HepG2 (cell line): ENCODE data around the gene SCRN3. TPM values are rescaled to one million over a fixed set of nuclear protein-coding genes. Genes with fewer than 3 reads are reported as not detected.

Experiments
- CBX2 ChIP-seq, 2 experiments: fragments of 200-600 bp in 1 of 2; sonication (generic); formaldehyde crosslinking in 1 of 2; IDR thresholded peaks; 2 replicates each; pipeline versions ENCODE4 v1.7.0 to v1.8.1; 2018 to 2022; ENCODE audit warnings: low read depth in 2 of 2, low read length in 1 of 2, mild to moderate bottlenecking in 1 of 2, missing genetic modification reagents in 1 of 2
- GPN1 ChIP-seq: sonication (generic); formaldehyde crosslinking; IDR thresholded peaks from 2 replicates; pipeline ENCODE4 v1.5.1; 2020; ENCODE audit warnings: missing genetic modification reagents, borderline replicate concordance
- HCFC1 ChIP-seq: fragments of 150-350 bp; IDR thresholded peaks from 2 replicates; pipeline ENCODE4 v1.6.1; 2014; ENCODE audit warnings: low read depth, low read length
- HDAC6 ChIP-seq: fragments of 200-600 bp; sonication (generic); IDR thresholded peaks from 2 replicates; pipeline ENCODE4 v1.7.0; 2017; ENCODE audit warnings: mild to moderate bottlenecking, antibody characterized with exemption, low read length, low read depth
- KLF16 ChIP-seq, 2 experiments: sonication (generic) in 1 of 2; formaldehyde crosslinking in 1 of 2; IDR thresholded peaks; 2 replicates each; pipeline versions ENCODE4 v1.6.1 to v1.8.0; 2016 to 2023; ENCODE audit warnings: missing genetic modification reagents in 2 of 2, missing compliant biosample characterization in 1 of 2
- MAFK ChIP-seq, 2 experiments: IDR thresholded peaks in 1 of 2; conservative IDR thresholded peaks in 1 of 2; 2 replicates each; pipeline ENCODE4 v1.6.1; 2011; ENCODE audit warnings: improper control_type of control experiment in 2 of 2, low read length in 2 of 2
- NFE2L2 ChIP-seq: fragments of 150-350 bp; IDR thresholded peaks from 2 replicates; pipeline ENCODE4 v1.6.1; 2014; ENCODE audit warnings: low read length
- NFIB ChIP-seq: sonication (generic); formaldehyde crosslinking; IDR thresholded peaks from 2 replicates; pipeline ENCODE4 v1.9.0; 2021; ENCODE audit warnings: missing genetic modification reagents, mild to moderate bottlenecking, borderline replicate concordance
- PAX8 ChIP-seq: sonication (generic); formaldehyde crosslinking; IDR thresholded peaks from 2 replicates; pipeline ENCODE4 v1.8.0; 2022; ENCODE audit warnings: mild to moderate bottlenecking, missing genetic modification reagents, borderline replicate concordance
- PCBP1 ChIP-seq: fragments of 200-400 bp; formaldehyde crosslinking; IDR thresholded peaks from 2 replicates; pipeline ENCODE4 v1.6.1; 2017; ENCODE audit warnings: mild to moderate bottlenecking, low read depth, low read length, borderline replicate concordance
- RBM22 ChIP-seq: fragments of 200-400 bp; formaldehyde crosslinking; optimal IDR thresholded peaks from 2 replicates; pipeline ENCODE3; 2017; ENCODE audit warnings: mild to moderate bottlenecking, low read length, moderate library complexity
- RBM39 ChIP-seq: fragments of 200-400 bp; formaldehyde crosslinking; IDR thresholded peaks from one replicate; pipeline ENCODE4 v1.6.1; 2018; ENCODE audit warnings: antibody characterized with exemption, mild to moderate bottlenecking, low read depth, low read length; ENCODE audit not compliant: poor library complexity, severe bottlenecking
- REPIN1 ChIP-seq: sonication (generic); formaldehyde crosslinking; IDR thresholded peaks from 2 replicates; pipeline ENCODE4 v1.8.0; 2022; ENCODE audit warnings: missing genetic modification reagents, low read depth, mild to moderate bottlenecking, borderline replicate concordance
- RXRA ChIP-seq: sonication (generic); formaldehyde crosslinking; IDR thresholded peaks from 2 replicates; pipeline ENCODE4 v1.5.1; 2020; ENCODE audit warnings: missing genetic modification reagents
- RXRB ChIP-seq: IDR thresholded peaks from 2 replicates; pipeline ENCODE4 v1.6.1; 2016; ENCODE audit warnings: borderline replicate concordance, missing genetic modification reagents, missing compliant biosample characterization
- SAP130 ChIP-seq: IDR thresholded peaks from 2 replicates; pipeline ENCODE4 v1.6.1; 2016; ENCODE audit warnings: low read depth
- SSRP1 ChIP-seq: IDR thresholded peaks from 2 replicates; pipeline ENCODE4 v1.6.1; 2016; ENCODE audit warnings: control low read depth
- TARDBP ChIP-seq: sonication (generic); formaldehyde crosslinking; IDR thresholded peaks from 2 replicates; pipeline ENCODE4 v1.8.0; 2022; ENCODE audit warnings: mild to moderate bottlenecking, missing genetic modification reagents
- THAP11 ChIP-seq: IDR thresholded peaks from 2 replicates; pipeline ENCODE4 v1.6.1; 2016; ENCODE audit warnings: missing biosample characterization, missing genetic modification reagents
- USF2 ChIP-seq, 2 experiments: sonication (generic) in 1 of 2; formaldehyde crosslinking in 1 of 2; IDR thresholded peaks; 2 replicates each; pipeline versions ENCODE4 v1.5.1 to v1.6.1; 2011 to 2020; ENCODE audit warnings: borderline replicate concordance in 1 of 2, low read depth in 1 of 2, low read length in 1 of 2, mild to moderate bottlenecking in 1 of 2, missing genetic modification reagents in 1 of 2, moderate library complexity in 1 of 2
- WIZ ChIP-seq: sonication (generic); formaldehyde crosslinking; IDR thresholded peaks from 2 replicates; pipeline ENCODE4 v1.5.1; 2020; ENCODE audit warnings: mild to moderate bottlenecking, missing genetic modification reagents
- XRCC5 ChIP-seq: fragments of 200-400 bp; formaldehyde crosslinking; optimal IDR thresholded peaks from 2 replicates; pipeline ENCODE3; 2017; ENCODE audit warnings: mild to moderate bottlenecking, low read length
- ZBTB1 ChIP-seq: sonication (generic); formaldehyde crosslinking; IDR thresholded peaks from 2 replicates; pipeline ENCODE4 v1.4.0; 2020; ENCODE audit warnings: missing genetic modification reagents, borderline replicate concordance
- ZNF12 ChIP-seq: sonication (generic); formaldehyde crosslinking; IDR thresholded peaks from 2 replicates; pipeline ENCODE4 v1.5.0; 2020; ENCODE audit warnings: missing genetic modification reagents
- ZNF256 ChIP-seq: sonication (generic); formaldehyde crosslinking; conservative IDR thresholded peaks from 2 replicates; pipeline ENCODE4 v1.4.0; 2020; ENCODE audit warnings: missing genetic modification reagents
- ZNF274 ChIP-seq: sonication (generic); formaldehyde crosslinking; IDR thresholded peaks from 2 replicates; pipeline ENCODE4 v1.5.1; 2020; ENCODE audit warnings: mild to moderate bottlenecking, missing genetic modification reagents
- ZNF382 ChIP-seq: sonication (generic); formaldehyde crosslinking; IDR thresholded peaks from 2 replicates; pipeline ENCODE4 v1.5.0; 2020; ENCODE audit warnings: missing genetic modification reagents, mild to moderate bottlenecking, borderline replicate concordance
- ZNF772 ChIP-seq: sonication (generic); formaldehyde crosslinking; IDR thresholded peaks from 2 replicates; pipeline ENCODE4 v1.5.0; 2020; ENCODE audit warnings: mild to moderate bottlenecking, missing genetic modification reagents
- ZNF891 ChIP-seq: sonication (generic); formaldehyde crosslinking; IDR thresholded peaks from 2 replicates; pipeline ENCODE4 v1.5.0; 2020; ENCODE audit warnings: mild to moderate bottlenecking, missing genetic modification reagents
- ZSCAN21 ChIP-seq: sonication (generic); formaldehyde crosslinking; IDR thresholded peaks from 2 replicates; pipeline ENCODE4 v1.8.0; 2022; ENCODE audit warnings: mild to moderate bottlenecking, missing genetic modification reagents, moderate library complexity, borderline replicate concordance
- polyA plus RNA-seq, 8 experiments: library from polyadenylated mRNA; depleted of rRNA in 3 of 8; stranded (reverse) in 7 of 8; unstranded in 1 of 8; fragments of >200 nt; fragmentation: Illumina TruSeq in 4 of 8; extraction: Trizol in 4 of 8; gene quantifications; 2 replicates each; pipeline versions ENCODE4 v1.2.1 to v1.2.3, GENCODE V29; 2011 to 2016; ENCODE audit warnings: low read depth in 4 of 8, missing spikeins in 1 of 8, mixed read lengths in 1 of 8; ENCODE audit not compliant: insufficient read depth in 1 of 8
- total RNA-seq, 5 experiments: library from RNA; depleted of rRNA; stranded (reverse); fragments of >200 nt; fragmentation: Illumina TruSeq; extraction: Trizol; gene quantifications; 2 replicates each; pipeline ENCODE4 v1.2.3, GENCODE V29; 2016; ENCODE audit warnings: low read depth in 1 of 5

The SCRN3 gene
- total and polyA plus RNA-seq, 2 of the 13 experiments (the other 11 are each of a cell fraction or from before 2014, with no cell fraction given), result 6.6 to 11.3 TPM

GRCh38 chr2:174395284-174395968, at the start of gene SCRN3 (continued):
- no peak for TF ChIP-seq NFIB (CRISPR knock-in tag)
- peak; percentile 38; the same call in 1 of the 2 replicates for TF ChIP-seq ZNF274
- peak; percentile 95 for TF ChIP-seq THAP11 (CRISPR knock-in tag)
- TF ChIP-seq USF2 (IDR thresholded peaks at IDR 0.05; ENCODE audit: low read depth, low read length), result no peak
- TF ChIP-seq USF2 (CRISPR knock-in tag; IDR thresholded peaks at IDR 0.05; ENCODE audit: borderline replicate concordance), result no peak
- peak; percentile 49 for TF ChIP-seq RXRB (CRISPR knock-in tag)
- peak; percentile 42; the same call in 1 of the 2 replicates for TF ChIP-seq TARDBP (CRISPR knock-in tag)
- TF ChIP-seq NFE2L2, result no peak
- TF ChIP-seq PCBP1, result 0 out of 2 replicates have a peak, but pooled peaks have one; percentile 50
- TF ChIP-seq RXRA (CRISPR knock-in tag), result peak; percentile 52; the same call in 1 of the 2 replicates
- no peak for TF ChIP-seq CBX2 (IDR thresholded peaks at IDR 0.05; ENCODE audit: low read depth, low read length)
- no peak for TF ChIP-seq CBX2 (CRISPR knock-in tag; IDR thresholded peaks at IDR 0.05; ENCODE audit: low read depth)
- TF ChIP-seq ZBTB1 (CRISPR knock-in tag), result no peak
- 0 out of 4 replicates have a peak, but pooled peaks have one; percentile 0 to 9 for TF ChIP-seq MAFK (conservative IDR thresholded peaks at IDR 0.05 in 1 of 2, IDR thresholded peaks at IDR 0.05 in 1 of 2; ENCODE audit: low read length in 2 of 2)
- peak; percentile 76; the same call in 1 of the 2 replicates for TF ChIP-seq REPIN1 (CRISPR knock-in tag)
- TF ChIP-seq RBM39, result peak; percentile 89
- no peak for TF ChIP-seq PAX8 (CRISPR knock-in tag)
- TF ChIP-seq ZNF382 (CRISPR knock-in tag), result no peak
- no peak for TF ChIP-seq ZNF12 (CRISPR knock-in tag)
- 0 out of 2 replicates have a peak, but pooled peaks have one; percentile 53 for TF ChIP-seq WIZ
- TF ChIP-seq SSRP1 (CRISPR knock-in tag), result no peak
- 0 out of 2 replicates have a peak, but pooled peaks have one; percentile 15 for TF ChIP-seq ZNF256 (CRISPR knock-in tag)
- no peak for TF ChIP-seq GPN1
- TF ChIP-seq ZNF891, result no peak
- peak; percentile 77 for TF ChIP-seq XRCC5
- peak; percentile 69; the same call in 1 of the 2 replicates for TF ChIP-seq ZSCAN21 (CRISPR knock-in tag)
- TF ChIP-seq SAP130 (CRISPR knock-in tag), result peak; percentile 99
- TF ChIP-seq HDAC6, result no peak
- TF ChIP-seq KLF16 (CRISPR knock-in tag; IDR thresholded peaks at IDR 0.05), result peak in 1 of 2 experiments; percentile 76; a peak in 2 of 4 replicates
- no peak for TF ChIP-seq HCFC1
- no peak for TF ChIP-seq RBM22
- peak; percentile 31; the same call in 1 of the 2 replicates for TF ChIP-seq ZNF772
